DMS79 treated with DMSO at 0.1 percent for 48 hours (cell line): ENCODE measurements around the gene ADGRV1.
"Not testable (repeated sequence)": the region's sequence is repeated elsewhere in the genome, so short reads cannot be mapped to it uniquely, and the experiment has no call there.

Experiments
- DNase-seq: peaks from one replicate; lab custom pipeline; 2025; lab: John Stamatoyannopoulos, UW

The ADGRV1 gene

DNA sequence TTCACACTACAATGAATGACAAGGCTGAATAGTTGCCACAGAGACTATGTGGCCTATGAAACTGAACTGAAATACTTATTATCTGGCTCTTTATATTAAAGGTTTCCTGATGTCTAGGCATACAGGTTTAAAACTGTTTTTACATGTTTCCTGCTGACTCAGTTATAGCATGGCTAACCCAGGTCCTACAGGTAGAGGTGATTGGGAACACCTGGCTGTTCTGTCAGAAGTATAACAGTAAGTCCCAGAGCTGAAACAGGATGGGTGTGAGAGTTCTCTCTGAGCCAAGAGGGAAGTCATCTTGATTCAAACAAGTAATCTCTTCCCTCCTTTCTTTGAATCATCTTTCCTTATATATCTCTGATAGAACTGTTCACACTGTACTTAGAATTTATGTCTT lies 4.9 kb upstream of the ADGRV1 start:
- no peak for DNase-seq

DNA sequence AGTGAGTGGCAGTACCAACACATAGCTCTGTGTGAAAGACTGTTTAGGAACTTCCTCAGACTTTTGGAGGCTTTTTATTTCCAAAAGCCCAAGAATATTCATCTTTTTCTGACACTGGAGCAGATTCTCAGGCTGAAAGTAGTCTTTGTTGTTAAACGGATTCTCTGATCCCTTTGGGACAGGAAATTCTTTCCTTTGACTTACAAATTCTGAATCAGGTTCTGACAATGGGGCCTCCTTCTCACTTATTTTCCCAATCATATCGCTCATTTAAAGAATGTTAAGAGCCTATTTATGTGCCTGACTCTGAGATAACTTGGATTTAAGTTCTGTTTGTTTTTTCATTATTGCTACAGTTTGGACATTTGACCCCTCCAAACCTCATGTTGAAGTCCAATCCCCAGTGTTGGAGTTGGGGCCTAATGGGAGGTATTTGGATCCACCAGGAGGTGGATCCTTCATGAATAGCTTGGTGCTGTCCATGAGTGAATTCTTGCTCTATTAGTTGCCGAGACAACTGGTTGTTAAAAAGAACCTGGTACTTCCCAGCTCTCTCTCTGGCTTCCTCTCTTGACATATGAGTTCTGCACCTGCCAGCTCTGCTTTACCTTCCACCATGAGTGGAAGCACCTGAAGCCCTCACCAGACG lies 4.1 kb upstream of the ADGRV1 start:
- DNase-seq: no peak

DNA sequence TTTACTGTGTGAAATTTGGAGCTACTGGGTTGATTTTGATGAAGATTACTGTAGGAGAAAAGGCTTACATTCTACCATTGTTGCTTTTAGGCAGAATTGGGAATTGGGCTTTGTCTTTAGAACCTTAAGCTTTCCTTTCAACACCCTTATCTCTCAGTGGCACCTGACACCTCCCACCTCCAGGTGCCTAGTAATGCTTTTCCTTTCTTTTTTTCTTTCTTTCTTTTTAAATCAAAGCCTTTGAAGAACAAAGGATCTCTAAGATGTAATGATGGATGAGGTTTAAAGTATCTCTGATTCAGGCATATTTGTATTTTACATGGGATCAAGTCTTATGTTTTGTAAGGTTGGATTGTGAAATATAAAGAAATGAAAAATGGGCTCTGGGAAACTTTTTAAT lies 2.9 kb upstream of the ADGRV1 start:
- no peak for DNase-seq

DNA sequence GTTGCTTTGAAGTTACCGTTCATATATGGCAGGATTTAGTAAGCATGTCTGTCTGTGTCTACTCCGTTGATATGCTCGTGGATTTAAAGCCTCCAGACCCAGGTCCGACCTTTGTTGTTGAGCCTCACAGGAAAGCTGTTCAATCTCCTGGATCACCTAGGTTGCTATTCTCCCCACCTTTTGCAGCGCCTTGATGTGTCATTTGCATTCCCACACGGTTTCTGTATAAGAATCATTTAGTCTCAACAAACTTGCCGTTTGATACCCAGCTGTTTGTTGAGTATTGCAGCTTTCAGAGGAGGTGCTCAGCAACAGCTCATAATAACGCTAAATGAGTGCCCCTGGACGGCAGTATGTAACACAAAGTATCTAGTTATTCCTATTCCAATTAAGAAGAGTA lies 1.2 kb upstream of the ADGRV1 start:
- DNase-seq: no peak

DNA sequence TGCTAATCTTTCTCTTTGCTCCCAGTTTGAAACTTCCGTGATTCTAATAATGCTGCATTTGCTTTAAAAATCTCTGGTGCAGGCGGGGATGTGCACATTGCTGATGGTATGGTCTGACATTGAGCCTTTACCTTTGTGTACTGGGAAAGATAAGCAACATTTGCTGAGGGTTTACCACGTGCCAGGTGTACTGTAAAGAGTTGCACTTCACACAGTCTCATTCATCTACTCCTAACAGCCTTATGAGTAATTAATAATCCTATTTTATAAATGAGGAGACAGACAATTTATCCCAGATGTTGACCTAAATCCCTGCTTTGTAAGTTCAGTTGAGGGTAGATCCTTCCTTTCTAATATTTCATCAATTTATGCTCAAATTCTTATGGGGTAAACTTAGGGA lies 726 bp upstream of the ADGRV1 start:
- DNase-seq: no peak

DNA sequence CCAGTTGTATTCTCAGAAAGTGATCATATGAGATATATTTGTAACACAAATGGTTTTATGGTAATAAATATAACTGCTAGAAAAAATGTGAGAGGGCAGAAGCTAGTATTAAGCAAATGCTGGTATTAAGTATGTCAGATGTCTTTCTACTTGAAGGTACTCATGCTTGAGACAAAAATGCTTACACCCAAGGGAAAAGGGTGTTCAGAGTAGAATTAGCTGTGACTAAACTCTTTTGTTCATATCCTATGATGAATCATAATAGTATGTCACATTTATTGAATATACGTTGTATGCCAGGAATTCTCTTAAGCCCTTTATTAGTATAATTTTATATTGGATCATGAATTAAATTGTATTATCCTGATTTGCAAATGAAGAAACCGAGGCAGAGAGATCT lies 2.2 kb downstream of the ADGRV1 start:
- peak; percentile 2 for DNase-seq

DNA sequence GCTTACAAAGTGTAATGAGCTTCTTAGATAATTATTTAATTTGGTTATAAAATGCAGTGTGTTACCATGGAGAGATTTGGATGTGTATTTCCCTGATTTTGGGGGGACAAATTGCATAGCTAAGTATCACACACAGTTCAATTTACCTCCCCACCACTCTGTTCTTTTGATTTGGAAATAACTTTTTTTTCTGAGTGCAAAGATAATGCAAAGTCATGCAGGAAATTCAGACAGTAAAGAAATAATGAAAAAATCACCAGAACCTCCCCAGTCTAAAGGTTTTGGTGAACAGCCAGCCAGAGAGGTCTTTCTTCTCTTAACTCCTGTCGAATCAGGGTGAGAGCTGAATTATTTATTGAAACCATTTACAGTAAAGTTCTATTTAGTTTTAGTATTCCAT lies 3.2 kb downstream of the ADGRV1 start:
- no peak for DNase-seq

DNA sequence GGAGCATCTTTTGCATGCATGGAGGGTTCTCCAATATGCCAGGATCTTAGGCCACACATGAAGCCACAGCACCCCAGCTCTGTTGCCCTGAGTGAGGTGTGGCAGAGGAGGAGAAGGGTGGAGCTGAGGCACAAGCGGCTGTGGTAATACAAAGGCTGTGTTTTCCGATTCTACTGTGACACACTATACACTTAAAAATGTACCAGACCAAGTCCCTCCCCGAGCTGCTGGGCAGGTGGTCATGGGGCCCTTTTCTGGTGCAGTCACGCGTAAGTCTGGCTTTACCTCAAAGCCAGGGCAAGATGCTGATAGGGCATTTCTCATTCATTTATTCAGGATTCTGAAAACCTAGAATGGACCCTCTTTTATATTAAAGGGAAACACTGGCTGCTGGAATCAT lies 3.7 kb downstream of the ADGRV1 start:
- DNase-seq: peak; percentile 11

DNA sequence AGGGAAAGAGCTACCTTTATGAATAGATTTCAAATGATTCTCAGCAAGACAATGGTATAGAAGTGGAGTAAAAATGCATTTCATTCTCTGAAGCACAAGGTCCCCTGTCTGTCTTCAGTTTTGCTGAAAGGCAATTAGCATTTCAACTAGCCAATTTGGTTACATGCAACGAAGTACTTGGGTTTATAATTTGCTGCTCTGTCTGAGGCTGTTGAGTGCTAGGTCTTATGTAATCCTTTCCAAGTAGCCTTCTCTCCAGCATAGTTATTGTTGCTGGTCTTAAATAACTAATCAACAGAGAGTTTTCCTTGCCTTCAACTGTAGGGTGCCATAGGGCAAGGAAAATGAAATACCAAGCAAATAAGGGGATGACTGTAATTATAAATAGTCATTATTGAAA lies 4.5 kb downstream of the ADGRV1 start:
- peak; percentile 4 for DNase-seq

DNA sequence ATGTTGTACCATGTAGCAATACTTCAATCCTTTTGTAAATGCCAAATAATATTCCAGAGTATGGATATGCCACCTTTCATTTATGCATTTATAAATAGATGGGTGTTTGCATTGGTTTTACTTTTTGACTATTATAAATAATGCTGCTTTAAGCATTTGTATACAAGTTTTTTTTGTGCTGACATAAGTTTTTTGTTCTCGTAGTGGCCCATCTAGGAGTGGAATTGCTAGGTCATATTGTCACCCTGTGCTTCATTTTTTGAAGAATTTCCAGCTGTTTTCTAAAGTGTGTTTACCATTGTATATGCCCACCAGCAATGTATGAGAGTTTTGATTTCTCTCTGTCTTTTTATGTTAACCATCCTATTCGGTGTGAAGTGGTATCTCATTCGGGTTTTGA lies 6.9 kb downstream of the ADGRV1 start:
- no peak for DNase-seq

DNA sequence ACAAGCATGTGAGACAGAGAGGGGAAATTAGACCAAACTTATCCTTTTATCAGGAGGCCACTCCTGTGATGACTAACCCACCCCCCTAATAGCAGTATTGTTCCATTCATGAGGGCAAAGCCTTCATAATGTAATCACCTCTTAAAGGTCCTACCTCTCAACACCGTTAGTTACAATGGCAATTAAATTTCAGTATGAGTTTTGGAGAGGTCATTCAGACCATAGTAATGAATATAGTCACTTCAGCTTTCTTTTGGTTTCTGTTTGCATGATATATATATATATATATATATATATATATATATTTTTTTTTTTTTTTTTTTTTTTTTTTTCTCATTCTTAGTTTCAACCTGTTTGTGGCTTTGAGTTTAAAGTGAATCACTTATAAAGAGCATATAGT lies 10.5 kb downstream of the ADGRV1 start:
- DNase-seq: no peak

DNA sequence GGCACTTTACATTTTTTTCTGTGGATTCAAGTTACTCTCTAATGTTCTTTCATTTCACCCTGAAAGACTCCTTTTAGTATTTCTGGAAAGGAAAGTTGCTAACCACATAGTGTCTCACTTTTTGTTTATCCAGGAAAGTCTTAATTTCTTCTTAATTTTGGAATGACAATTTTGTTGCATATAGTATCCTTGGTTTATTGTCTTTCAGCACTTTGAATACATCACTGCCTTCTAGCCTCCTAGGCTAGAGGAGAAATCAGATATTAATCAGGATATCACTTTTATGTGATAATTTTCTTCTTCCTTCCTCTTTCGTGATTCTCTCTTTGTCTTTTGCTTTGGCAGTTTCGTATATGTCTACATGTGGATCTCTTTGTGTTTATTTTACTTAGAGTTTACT lies 11.4 kb downstream of the ADGRV1 start:
- DNase-seq: no peak

DNA sequence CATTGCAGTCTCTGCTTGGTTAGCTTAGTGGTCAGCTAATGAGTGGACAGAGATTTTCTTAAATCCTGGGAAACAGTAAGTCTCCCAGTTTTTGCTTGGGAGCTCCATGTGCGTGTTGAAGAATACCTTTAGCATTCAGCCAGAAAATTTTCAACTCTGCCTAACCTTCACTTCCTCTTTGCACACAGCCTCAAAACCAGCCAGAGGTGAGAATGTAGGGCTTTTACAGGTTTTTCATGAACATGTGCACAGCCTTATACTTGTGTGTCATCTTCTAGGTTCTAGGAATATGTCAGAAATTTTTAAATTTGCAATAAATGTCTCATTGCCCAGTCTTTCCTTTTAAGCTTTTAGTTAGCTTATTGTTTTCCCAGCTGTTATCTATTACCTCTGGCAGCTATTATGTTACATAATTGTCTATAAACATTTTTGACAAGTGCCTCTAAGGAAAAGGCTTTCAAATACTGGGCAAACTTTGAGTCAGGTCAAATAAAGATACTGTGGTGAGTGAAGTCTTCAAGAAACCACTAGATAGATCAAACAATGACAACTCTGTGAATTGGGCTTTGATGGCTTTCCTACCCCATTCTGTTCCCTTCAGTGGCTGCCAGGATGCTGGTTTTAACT lies 12.7 kb downstream of the ADGRV1 start:
- DNase-seq: no peak

DNA sequence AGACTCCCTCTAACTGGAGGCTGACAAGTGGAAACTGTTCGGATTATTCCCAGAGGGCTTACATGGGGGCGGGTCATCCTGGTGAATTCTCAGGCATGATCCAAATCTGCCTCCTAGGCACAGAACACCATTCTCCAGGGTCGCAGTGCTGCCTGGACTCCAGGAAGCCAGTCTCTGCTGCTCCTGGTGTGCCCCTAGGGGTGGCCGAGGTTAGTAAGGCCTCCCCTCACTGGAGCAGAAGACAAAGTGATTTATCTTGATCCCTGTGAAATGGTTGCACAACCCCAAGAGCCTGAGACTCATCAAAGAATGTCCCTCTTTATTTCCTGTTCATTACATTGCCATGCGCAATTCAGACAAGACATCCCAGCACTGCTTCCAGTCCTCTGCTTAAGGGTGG lies 17.1 kb downstream of the ADGRV1 start:
- DNase-seq: no peak

DNA sequence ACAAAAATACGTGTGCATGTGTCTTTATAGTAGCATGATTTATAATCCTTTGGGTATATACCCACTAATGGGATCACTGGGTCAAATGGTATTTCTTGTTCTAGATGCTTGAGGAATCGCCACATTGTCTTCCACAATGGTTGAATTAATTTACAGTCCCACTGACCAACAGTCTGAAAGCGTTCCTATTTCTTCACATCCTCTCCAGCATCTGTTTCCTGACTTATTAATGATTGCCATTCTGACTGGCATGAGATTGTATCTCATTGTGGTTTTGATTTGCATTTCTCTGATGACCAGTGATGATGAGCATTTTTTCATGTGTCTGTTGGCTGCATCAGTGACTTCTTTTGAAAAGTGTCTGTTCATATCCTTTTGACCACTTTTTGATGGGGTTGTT lies 18.0 kb downstream of the ADGRV1 start:
- DNase-seq: not testable (repeated sequence)

DNA sequence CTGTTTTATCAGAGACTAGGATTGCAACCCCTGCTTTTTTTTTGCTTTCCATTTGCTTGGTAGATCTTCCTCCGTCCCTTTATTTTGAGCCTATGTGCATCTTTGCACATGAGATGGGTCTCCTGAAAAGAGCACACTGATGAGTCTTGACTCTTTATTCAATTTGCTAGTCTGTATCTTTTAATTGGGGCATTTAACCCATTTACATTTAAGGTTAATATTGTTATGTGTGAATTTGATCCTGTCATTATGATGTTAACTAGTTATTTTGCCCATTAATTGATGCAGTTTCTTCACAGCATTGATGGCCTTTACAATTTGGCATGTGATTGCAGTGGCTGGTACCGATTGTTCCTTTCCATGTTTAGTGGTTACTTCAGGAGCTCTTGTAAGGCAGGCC lies 21.3 kb downstream of the ADGRV1 start:
- DNase-seq: not testable (repeated sequence)

DNA sequence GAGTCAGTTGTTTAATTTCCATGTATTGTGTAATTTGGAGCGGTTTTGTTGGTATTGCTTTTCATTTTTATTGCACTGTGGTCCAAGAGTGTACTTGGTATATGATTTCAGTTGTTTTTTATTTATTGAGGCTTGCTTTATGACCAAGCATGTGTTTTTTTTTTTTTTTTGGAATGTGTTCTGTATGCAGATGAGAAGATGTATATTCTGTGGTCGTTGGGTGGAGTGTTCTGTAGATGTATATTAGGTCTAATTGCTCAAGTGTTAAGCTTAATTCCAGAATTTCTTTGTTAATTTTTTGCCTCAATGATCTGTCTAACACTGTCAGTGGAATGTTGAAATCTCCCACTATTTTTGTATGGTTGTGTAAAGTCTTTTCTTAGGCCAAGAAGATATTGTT lies 23.4 kb downstream of the ADGRV1 start:
- DNase-seq: no peak

DNA sequence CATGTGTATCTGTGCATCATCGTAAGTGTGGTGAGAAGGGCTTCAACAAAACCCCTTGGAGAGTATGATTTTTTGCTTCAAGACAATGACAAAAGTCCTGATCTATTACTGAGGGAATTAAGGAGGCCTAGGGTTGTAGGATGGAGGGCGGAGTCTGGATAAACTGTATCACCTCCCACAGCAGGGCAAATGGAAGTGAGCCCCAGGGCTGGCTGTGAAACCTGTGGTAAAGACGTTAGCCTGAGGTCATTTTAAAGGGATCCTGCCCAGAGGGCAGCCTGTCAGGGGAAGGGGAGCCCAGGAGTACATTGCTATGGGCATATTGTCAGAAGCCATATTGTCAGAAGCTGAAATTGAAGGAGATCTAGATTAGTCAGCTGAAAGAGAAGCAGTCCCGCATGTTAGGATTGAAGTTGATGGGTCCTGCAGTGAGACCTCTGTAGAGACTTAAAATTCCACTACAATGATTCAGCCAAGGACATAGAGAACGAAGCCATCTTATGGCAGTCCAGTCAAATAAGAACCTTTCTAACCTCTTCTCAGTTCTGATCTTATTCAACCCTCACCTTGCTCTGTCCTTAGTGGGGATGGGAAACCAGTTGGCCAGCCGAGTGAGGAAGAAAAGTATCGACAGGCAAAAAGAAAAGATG lies 26.9 kb downstream of the ADGRV1 start:
- no peak for DNase-seq

DNA sequence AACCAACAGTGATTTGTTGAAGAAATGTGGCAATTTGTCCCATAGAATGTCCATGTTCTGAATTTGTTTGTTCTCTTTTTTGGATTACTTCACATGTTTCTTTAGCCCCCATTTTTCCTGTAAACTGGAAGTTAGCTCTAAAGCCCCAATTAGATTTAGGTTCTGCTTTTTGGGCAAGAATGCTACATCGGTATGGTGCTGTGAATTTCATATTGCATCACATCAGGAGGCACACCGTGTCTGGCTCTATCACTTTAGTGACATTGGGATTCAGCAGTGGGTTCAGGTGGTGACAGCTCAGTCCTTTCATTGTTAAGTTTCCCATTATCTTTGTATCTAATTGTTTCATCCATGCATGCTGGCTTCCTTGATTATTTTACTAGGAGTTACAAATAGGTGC lies 27.9 kb downstream of the ADGRV1 start:
- no peak for DNase-seq

DNA sequence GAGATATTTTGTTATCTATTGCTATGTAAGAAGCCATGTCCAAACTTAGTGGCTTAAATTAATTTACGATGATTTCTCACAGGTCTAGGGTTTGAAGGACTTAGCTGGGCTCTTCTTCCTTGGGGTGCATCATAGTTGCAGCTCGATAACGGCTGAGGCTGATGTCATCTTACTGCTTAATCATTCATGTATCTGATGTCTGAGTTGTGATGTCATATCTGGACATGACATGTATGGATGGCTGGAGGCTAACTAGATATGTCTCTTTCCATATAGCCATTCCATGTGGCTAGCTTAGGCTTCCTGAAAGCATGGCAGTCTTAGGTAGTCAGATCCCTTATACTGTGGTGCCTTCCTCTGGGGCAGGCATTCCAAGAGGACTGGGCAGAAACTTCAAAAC lies 31.6 kb downstream of the ADGRV1 start:
- DNase-seq: no peak

DNA sequence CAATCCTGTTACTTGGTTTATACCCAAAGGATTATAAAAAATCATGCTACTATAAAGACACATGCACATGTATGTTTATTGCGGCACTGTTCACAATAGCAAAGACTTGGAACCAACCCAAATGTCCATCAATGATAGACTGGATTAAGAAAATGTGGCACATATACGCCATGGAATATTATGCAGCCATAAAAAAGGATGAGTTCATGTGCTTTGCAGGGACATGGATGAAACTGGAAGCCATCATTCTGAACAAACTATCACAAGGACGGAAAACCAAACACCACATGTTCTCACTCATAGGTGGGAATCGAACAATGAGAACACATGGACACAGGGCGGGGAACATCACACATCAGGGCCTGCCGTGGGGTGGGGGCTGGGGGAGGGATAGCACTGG lies 34.5 kb downstream of the ADGRV1 start:
- not testable (repeated sequence) for DNase-seq

DNA sequence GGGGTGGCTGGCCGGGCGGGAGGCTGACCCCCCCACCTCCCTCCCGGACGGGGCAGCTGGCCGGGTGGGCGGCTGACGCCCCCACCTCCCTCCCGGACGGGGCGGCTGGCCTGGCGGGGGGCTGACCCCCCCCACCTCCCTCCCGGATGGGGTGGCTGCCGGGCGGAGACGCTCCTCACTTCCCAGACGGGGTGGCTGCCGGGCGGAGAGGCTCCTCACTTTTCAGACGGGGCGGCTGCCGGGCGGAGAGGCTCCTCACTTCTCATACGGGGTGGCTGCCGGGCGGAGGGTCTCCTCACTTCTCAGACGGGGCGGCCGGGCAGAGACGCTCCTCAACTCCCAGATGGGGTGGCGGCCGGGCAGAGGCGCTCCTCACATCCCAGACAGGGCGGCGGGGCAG lies 37.2 kb downstream of the ADGRV1 start:
- DNase-seq: not testable (repeated sequence)

DNA sequence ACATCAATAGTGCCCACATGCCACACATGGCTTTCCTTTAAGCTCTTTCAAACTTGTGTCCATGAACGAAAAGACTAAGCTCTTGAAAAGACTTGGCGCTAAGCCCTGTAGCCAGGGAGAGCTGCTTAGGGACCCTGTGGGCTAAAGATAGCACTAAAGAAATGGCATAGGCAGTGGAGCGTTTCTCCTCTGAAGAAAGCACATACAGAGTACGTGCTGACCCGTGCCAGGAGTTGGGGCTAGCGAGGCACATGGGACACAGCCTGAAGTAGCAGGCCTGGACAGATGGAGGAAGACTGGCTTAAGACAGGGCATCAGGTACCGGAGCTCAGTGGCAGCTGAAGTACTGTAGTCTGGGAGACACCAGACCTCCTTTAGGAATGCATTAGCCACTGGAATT lies 39.7 kb downstream of the ADGRV1 start:
- peak; percentile 5 for DNase-seq

DNA sequence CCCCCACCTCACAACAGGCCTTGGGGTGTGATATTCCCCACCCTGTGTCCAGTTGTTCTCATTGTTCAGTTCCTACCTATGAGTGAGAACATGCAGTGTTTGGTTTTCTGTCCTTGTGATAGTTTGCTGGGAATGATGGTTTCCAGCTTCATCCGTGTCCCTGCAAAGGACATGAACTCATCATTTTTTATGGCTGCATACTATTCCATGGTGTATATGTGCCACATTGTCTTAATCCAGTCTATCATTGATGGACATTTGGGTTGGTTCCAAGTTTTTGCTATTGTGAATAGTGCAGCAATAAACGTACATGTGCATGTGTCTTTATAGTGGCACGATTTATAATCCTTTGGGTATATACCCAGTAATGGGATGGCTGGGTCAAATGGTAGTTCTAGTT lies 41.7 kb downstream of the ADGRV1 start:
- DNase-seq: not testable (repeated sequence)
